ENCODE results near the gene FBRSL1.

The FBRSL1 gene

GRCh38 chr12:132481771-132482745 lies 7.9 kb upstream of the FBRSL1 start:
- H3K4me3 ChIP-seq (ENCODE audit: low read depth, low read length): no peak overlapping the region
- TF ChIP-seq CTCF (IDR thresholded peaks at IDR 0.05; ENCODE audit: borderline replicate concordance, insufficient read depth, low read depth, low read length): no peak

- H3K4me3 ChIP-seq (ENCODE audit: low read depth, low read length): no peak overlapping the region
- no peak for TF ChIP-seq CTCF (IDR thresholded peaks at IDR 0.05; ENCODE audit: borderline replicate concordance, insufficient read depth, low read depth, low read length)
These were observed 7.2 kb upstream of the FBRSL1 start for GRCh38 chr12:132482771-132483170.

- no peak overlapping the region for H3K4me3 ChIP-seq (ENCODE audit: low read depth, low read length)
- no peak for TF ChIP-seq CTCF (IDR thresholded peaks at IDR 0.05; ENCODE audit: borderline replicate concordance, insufficient read depth, low read depth, low read length)
These were observed 6.7 kb upstream of the FBRSL1 start for GRCh38 chr12:132483208-132483607.

- H3K4me3 ChIP-seq (ENCODE audit: low read depth, low read length): no peak overlapping the region
- no peak for TF ChIP-seq CTCF (IDR thresholded peaks at IDR 0.05; ENCODE audit: borderline replicate concordance, insufficient read depth, low read depth, low read length)
These were observed 6.3 kb upstream of the FBRSL1 start for GRCh38 chr12:132483612-132484011.

- H3K4me3 ChIP-seq (ENCODE audit: low read depth, low read length): no peak overlapping the region
- no peak for TF ChIP-seq CTCF (IDR thresholded peaks at IDR 0.05; ENCODE audit: borderline replicate concordance, insufficient read depth, low read depth, low read length)
These were observed 5.6 kb upstream of the FBRSL1 start for GRCh38 chr12:132484183-132484890.

- TF ChIP-seq CTCF (IDR thresholded peaks at IDR 0.05; ENCODE audit: borderline replicate concordance, insufficient read depth, low read depth, low read length): no peak
- H3K4me3 ChIP-seq (ENCODE audit: low read depth, low read length): no peak overlapping the region
These were observed 5.0 kb upstream of the FBRSL1 start for GRCh38 chr12:132484891-132485441.

Data from GM12875 (cell line).